ENCODE results near the gene RESP18. TPM values are rescaled to one million over a fixed set of nuclear protein-coding genes. Genes with fewer than 3 reads are reported as not detected.
"Not testable (repeated sequence)": the region's sequence is repeated elsewhere in the genome, so short reads cannot be mapped to it uniquely, and the experiment has no call there.

Gene RESP18
- total RNA-seq, 2 experiments from 2014 or later: not detected

DNA sequence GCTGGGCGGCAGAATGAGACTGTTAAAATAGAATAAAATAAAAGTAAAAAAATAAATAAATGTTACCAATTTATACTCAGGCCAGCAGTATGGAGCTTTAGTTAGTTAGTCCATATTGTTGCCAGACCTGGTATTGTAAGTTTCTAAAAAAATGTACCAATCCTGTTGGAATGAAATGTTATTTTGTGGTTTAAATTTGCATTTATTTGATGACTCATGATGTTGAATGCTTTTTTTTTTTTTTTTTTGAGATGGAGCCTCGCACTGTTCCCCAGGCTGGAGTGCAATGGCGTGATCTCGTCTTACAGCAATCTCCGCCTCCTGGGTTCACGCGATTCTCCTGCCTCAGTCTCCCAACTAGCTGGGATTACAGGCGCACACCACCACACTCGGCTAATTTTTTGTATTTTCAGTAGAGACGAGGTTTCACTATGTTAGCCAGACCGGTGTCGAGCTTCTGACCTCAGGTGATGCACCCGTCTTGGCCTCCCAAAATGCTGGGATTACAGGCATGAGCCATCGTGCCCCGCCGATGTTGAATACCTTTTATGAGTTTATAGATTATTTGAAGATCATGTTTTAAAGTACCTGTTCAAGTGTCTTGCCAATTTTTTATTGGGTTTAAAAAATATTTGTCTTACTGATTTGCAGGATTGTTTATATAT lies 17.6 kb downstream of the RESP18 start:
- Histone ChIP-seq H3K4me2 (ENCODE audit: low read length) (no peak overlapping the region), H3K27ac (ENCODE audit: low read depth, low read length, poor library complexity, severe bottlenecking) (no peak overlapping the region), H2AFZ (ENCODE audit: low read length) (no peak overlapping the region), H3K4me3 (ENCODE audit: low read depth, low read length, poor library complexity, severe bottlenecking) (no peak overlapping the region), H3K36me3 (ENCODE audit: insufficient read depth, low read length) (no peaks in the 10 kb centered on the region), H3K9me3 (ENCODE audit: low read length) (no peaks in the 10 kb centered on the region), H3K9me2 (ENCODE audit: insufficient read depth, low read length) (no peaks in the 10 kb centered on the region), H4K20me1 (ENCODE audit: insufficient read depth, low read length) (no peaks in the 10 kb centered on the region), H3K79me2 (ENCODE audit: insufficient read depth, low read depth, low read length) (no peaks in the 10 kb centered on the region), H3K4me1 (ENCODE audit: insufficient read depth, low read length, poor library complexity, severe bottlenecking) (no peaks in the 10 kb centered on the region)
- BruUV-seq (replicated peaks): no TSS peak
- intact Hi-C loops (cut with micrococcal nuclease; ENCODE audit: unreplicated experiment): no loop called here
- ChIA-PET POLR2A (interaction anchor here (0.6 to 1.1 kb wide), 2 partner anchors 11 to 834 kb away, joined by 3 read pairs; no protein-coding TSS in a partner anchor), CTCF (ENCODE audit: unreplicated experiment) (no interaction called here)
- DNase-seq (ENCODE audit: low spot score): no peak
- TF ChIP-seq, protein P1, sequence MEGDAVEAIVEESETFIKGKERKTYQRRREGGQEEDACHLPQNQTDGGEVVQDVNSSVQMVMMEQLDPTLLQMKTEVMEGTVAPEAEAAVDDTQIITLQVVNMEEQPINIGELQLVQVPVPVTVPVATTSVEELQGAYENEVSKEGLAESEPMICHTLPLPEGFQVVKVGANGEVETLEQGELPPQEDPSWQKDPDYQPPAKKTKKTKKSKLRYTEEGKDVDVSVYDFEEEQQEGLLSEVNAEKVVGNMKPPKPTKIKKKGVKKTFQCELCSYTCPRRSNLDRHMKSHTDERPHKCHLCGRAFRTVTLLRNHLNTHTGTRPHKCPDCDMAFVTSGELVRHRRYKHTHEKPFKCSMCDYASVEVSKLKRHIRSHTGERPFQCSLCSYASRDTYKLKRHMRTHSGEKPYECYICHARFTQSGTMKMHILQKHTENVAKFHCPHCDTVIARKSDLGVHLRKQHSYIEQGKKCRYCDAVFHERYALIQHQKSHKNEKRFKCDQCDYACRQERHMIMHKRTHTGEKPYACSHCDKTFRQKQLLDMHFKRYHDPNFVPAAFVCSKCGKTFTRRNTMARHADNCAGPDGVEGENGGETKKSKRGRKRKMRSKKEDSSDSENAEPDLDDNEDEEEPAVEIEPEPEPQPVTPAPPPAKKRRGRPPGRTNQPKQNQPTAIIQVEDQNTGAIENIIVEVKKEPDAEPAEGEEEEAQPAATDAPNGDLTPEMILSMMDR (conservative IDR thresholded peaks at IDR 0.05; ENCODE audit: low read length): no peak
- no peak for TF ChIP-seq EZH2phosphoT487 (IDR thresholded peaks at IDR 0.05; ENCODE audit: borderline replicate concordance, low read depth, low read length)

DNA sequence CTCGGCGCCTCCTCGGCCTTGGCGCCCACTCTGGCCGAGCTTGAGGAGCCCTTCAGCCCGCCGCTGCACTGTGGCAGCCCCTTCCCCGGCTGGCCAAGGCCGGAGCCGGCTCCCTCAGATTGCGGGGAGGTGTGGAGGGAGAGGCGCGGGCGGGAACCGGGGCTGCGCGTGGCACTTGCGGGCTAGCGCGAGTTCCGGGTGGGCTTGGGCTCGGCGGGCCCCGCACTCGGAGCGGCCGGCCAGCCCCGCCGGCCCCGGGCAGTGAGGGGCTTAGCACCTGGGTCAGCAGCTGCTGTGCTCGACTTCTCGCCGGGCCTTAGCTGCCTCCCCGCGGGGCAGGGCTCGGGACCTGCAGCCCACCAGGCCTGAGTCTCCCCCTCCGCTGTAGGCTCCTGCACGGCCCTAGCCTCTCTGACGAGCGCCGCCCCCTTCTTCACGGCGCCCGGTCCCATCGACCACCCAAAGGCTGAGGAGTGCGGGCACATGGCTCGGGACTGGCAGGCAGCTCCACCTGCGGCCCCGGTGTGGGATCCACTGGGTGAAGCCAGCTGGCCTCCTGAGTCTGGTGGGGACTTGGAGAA lies 19.8 kb downstream of the RESP18 start:
- H3K9me3 ChIP-seq (ENCODE audit: low read length); CTCF ChIA-PET (ENCODE audit: unreplicated experiment); DNase-seq (ENCODE audit: low spot score); H3K27ac ChIP-seq (ENCODE audit: low read depth, low read length, poor library complexity, severe bottlenecking); H3K79me2 ChIP-seq (ENCODE audit: insufficient read depth, low read depth, low read length); H4K20me1 ChIP-seq (ENCODE audit: insufficient read depth, low read length); H3K4me2 ChIP-seq (ENCODE audit: low read length); intact Hi-C loops (cut with micrococcal nuclease; ENCODE audit: unreplicated experiment); H3K36me3 ChIP-seq (ENCODE audit: insufficient read depth, low read length); H3K4me3 ChIP-seq (ENCODE audit: low read depth, low read length, poor library complexity, severe bottlenecking); BruUV-seq (replicated peaks); H3K9me2 ChIP-seq (ENCODE audit: insufficient read depth, low read length); H3K4me1 ChIP-seq (ENCODE audit: insufficient read depth, low read length, poor library complexity, severe bottlenecking); H2AFZ ChIP-seq (ENCODE audit: low read length): not testable (repeated sequence)
- POLR2A ChIA-PET: interaction anchor here (0.7 kb wide), 1 partner anchor 92 kb away, joined by 3 read pairs; no protein-coding TSS in a partner anchor

DNA sequence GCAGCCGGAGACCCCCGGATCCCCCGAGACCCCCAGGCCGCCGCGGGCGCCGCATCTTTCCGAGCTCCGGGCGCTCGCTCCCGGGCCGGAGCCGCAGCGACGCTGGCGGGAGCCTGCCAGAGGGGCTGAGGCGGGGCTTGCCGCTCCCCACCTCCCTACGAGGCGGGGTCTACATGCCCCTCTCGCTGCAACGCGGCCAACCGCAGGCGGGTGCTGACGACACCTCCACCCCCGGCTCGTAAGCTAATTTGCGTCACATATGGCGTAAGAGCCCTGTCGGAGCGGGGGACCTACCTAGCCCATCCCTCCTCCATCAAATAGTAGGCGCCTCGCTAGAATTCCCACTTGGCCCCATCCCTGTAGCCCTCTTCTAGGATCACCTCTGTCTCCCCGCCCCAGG lies 23.3 kb downstream of the RESP18 start, which contains the start of gene PTPRN:
Gene PTPRN, minus strand, starts transcription at position 124 of the 400 bp plus-strand sequence. Its CDS starts 69 bp downstream, at position 55.
- H3K27ac ChIP-seq (ENCODE audit: low read depth, low read length, poor library complexity, severe bottlenecking): no peak within 1 kb of the TSS
- POLR2A ChIA-PET: no interaction called here

More for the DNA sequence above, 23.3 kb downstream of the RESP18 start, which contains the start of gene PTPRN:
- H3K36me3 ChIP-seq (ENCODE audit: insufficient read depth, low read length): no peaks in the 10 kb centered on the region
- H3K9me2 ChIP-seq (ENCODE audit: insufficient read depth, low read length): no peaks in the 10 kb centered on the region
- H4K20me1 ChIP-seq (ENCODE audit: insufficient read depth, low read length): no peaks in the 10 kb centered on the region; the same call in 1 of the 2 replicates
- CTCF ChIA-PET (ENCODE audit: unreplicated experiment): interaction anchor here (0.5 kb wide), 1 partner anchor 190 kb away, joined by 3 read pairs; no protein-coding TSS in a partner anchor
- no peak within 1 kb of the TSS for H3K4me2 ChIP-seq (ENCODE audit: low read length)
- no peaks in the 10 kb centered on the region for H3K79me2 ChIP-seq (ENCODE audit: insufficient read depth, low read depth, low read length)
- BruUV-seq (replicated peaks): no TSS peak
- no peaks in the 10 kb centered on the region for H3K4me1 ChIP-seq (ENCODE audit: insufficient read depth, low read length, poor library complexity, severe bottlenecking)
- intact Hi-C loops (cut with micrococcal nuclease; ENCODE audit: unreplicated experiment): no loop called here
- H3K9me3 ChIP-seq (ENCODE audit: low read length): no peaks in the 10 kb centered on the region
- DNase-seq (ENCODE audit: low spot score): no peak
- TF ChIP-seq EZH2phosphoT487 (IDR thresholded peaks at IDR 0.05; ENCODE audit: borderline replicate concordance, low read depth, low read length): no peak
- H2AFZ ChIP-seq (ENCODE audit: low read length): no peak within 1 kb of the TSS
- H3K4me3 ChIP-seq (ENCODE audit: low read depth, low read length, poor library complexity, severe bottlenecking): no peak within 1 kb of the TSS
